SK-N-SH treated with all-trans-retinoic acid at 6 μM for 48 hours (cell line): ENCODE data around the gene LSM12.

ENCODE experiments used
- ATAC-seq: fragments of 200-7000 bp; cut with Tn5 transposase; 3 replicates; pipeline ENCODE4 v1.9.1; 2020; ENCODE audit warnings: mild to moderate bottlenecking, moderate library complexity
- ARNTL ChIP-seq: fragments of 450-650 bp; formaldehyde crosslinking; IDR thresholded peaks from 2 replicates; pipeline ENCODE4 v1.5.0; 2020; ENCODE audit warnings: low read depth, mild to moderate bottlenecking, moderate library complexity, borderline replicate concordance
- BACH2 ChIP-seq: fragments of 250-450 bp; sonication (Bioruptor Pico); IDR thresholded peaks from 2 replicates; pipeline ENCODE4 v1.9.0; 2021; ENCODE audit warnings: mild to moderate bottlenecking, borderline replicate concordance
- CSDC2 ChIP-seq: fragments of 250-450 bp; sonication (Bioruptor Pico); IDR thresholded peaks from 2 replicates; pipeline ENCODE4 v1.5.0; 2020; ENCODE audit warnings: mild to moderate bottlenecking, moderate library complexity
- ESRRG ChIP-seq: fragments of 250-450 bp; sonication (Bioruptor Pico); IDR thresholded peaks from 2 replicates; pipeline ENCODE4 v1.6.1; 2021; ENCODE audit warnings: mild to moderate bottlenecking
- GLIS3 ChIP-seq: fragments of 250-450 bp; sonication (Bioruptor Pico); IDR thresholded peaks from 2 replicates; pipeline ENCODE4 v1.5.0; 2020; ENCODE audit warnings: mild to moderate bottlenecking, moderate library complexity
- ISL1 ChIP-seq: fragments of 250-450 bp; sonication (Bioruptor Pico); IDR thresholded peaks from 2 replicates; pipeline ENCODE4 v2.1.2; 2022; ENCODE audit warnings: mild to moderate bottlenecking, moderate library complexity
- OSR1 ChIP-seq: fragments of 250-450 bp; sonication (Bioruptor Pico); IDR thresholded peaks from 2 replicates; pipeline ENCODE4 v1.8.0; 2022; ENCODE audit warnings: moderate library complexity, mild to moderate bottlenecking, inconsistent platforms
- PPARA ChIP-seq: fragments of 250-450 bp; sonication (Bioruptor Pico); IDR thresholded peaks from 2 replicates; pipeline ENCODE4 v1.5.0; 2020; ENCODE audit warnings: mild to moderate bottlenecking, borderline replicate concordance
- RARB ChIP-seq: fragments of 250-450 bp; sonication (Bioruptor Pico); IDR thresholded peaks from 2 replicates; pipeline ENCODE4 v1.8.0; 2021; ENCODE audit warnings: mild to moderate bottlenecking, moderate library complexity
- SNAI2 ChIP-seq: fragments of 250-450 bp; sonication (Bioruptor Pico); IDR thresholded peaks from 2 replicates; pipeline ENCODE4 v1.5.0; 2020; ENCODE audit warnings: mild to moderate bottlenecking, moderate library complexity
- TCF4 ChIP-seq: fragments of 250-450 bp; sonication (Bioruptor Pico); IDR thresholded peaks from 2 replicates; pipeline ENCODE4 v1.8.0; 2021; ENCODE audit warnings: mild to moderate bottlenecking, moderate library complexity, borderline replicate concordance
- TOX ChIP-seq: fragments of 250-450 bp; sonication (Bioruptor Pico); IDR thresholded peaks from 2 replicates; pipeline ENCODE4 v1.8.0; 2021; ENCODE audit warnings: mild to moderate bottlenecking, moderate library complexity, borderline replicate concordance
- ZC3H10 ChIP-seq: fragments of 250-450 bp; sonication (Bioruptor Pico); IDR thresholded peaks from 2 replicates; pipeline ENCODE4 v1.5.1; 2021; ENCODE audit warnings: mild to moderate bottlenecking, moderate library complexity
- ZFP3 ChIP-seq: fragments of 250-450 bp; sonication (Bioruptor Pico); IDR thresholded peaks from 2 replicates; pipeline ENCODE4 v1.5.0; 2020; ENCODE audit warnings: mild to moderate bottlenecking, moderate library complexity
- ZFP30 ChIP-seq: fragments of 450-650 bp; formaldehyde crosslinking; IDR thresholded peaks from 2 replicates; pipeline ENCODE4 v1.5.0; 2022; ENCODE audit warnings: mild to moderate bottlenecking, moderate library complexity
- ZNF565 ChIP-seq: fragments of 450-650 bp; formaldehyde crosslinking; conservative IDR thresholded peaks from 2 replicates; pipeline ENCODE4 v1.5.0; 2020; ENCODE audit warnings: low read depth, mild to moderate bottlenecking, moderate library complexity
- ZNF70 ChIP-seq: fragments of 450-650 bp; formaldehyde crosslinking; IDR thresholded peaks from 2 replicates; pipeline ENCODE4 v1.5.0; 2020; ENCODE audit warnings: mild to moderate bottlenecking, moderate library complexity
- ZNF8 ChIP-seq: fragments of 450-650 bp; formaldehyde crosslinking; IDR thresholded peaks from 2 replicates; pipeline ENCODE4 v1.5.0; 2020; ENCODE audit warnings: mild to moderate bottlenecking, moderate library complexity
- TF ChIP-seq, protein P1 (sequence below): fragments of 250-450 bp; sonication (Bioruptor Pico); IDR thresholded peaks from 2 replicates; pipeline ENCODE4 v1.8.0; 2020; ENCODE audit warnings: mild to moderate bottlenecking, moderate library complexity, borderline replicate concordance
- TF ChIP-seq, protein P2 (sequence below): fragments of 250-450 bp; sonication (Bioruptor Pico); IDR thresholded peaks from 2 replicates; pipeline ENCODE4 v1.5.1; 2020; ENCODE audit warnings: low read depth, mild to moderate bottlenecking, moderate library complexity
- TF ChIP-seq, protein P3 (sequence below): fragments of 250-450 bp; sonication (Bioruptor Pico); IDR thresholded peaks from 2 replicates; pipeline ENCODE4 v1.5.1; 2021; ENCODE audit warnings: mild to moderate bottlenecking, moderate library complexity
- TF ChIP-seq, protein P4 (sequence below): fragments of 250-450 bp; sonication (Bioruptor Pico); IDR thresholded peaks from 2 replicates; pipeline ENCODE4 v1.8.0; 2021; ENCODE audit warnings: low read depth, mild to moderate bottlenecking, moderate library complexity, borderline replicate concordance

Gene LSM12

DNA sequence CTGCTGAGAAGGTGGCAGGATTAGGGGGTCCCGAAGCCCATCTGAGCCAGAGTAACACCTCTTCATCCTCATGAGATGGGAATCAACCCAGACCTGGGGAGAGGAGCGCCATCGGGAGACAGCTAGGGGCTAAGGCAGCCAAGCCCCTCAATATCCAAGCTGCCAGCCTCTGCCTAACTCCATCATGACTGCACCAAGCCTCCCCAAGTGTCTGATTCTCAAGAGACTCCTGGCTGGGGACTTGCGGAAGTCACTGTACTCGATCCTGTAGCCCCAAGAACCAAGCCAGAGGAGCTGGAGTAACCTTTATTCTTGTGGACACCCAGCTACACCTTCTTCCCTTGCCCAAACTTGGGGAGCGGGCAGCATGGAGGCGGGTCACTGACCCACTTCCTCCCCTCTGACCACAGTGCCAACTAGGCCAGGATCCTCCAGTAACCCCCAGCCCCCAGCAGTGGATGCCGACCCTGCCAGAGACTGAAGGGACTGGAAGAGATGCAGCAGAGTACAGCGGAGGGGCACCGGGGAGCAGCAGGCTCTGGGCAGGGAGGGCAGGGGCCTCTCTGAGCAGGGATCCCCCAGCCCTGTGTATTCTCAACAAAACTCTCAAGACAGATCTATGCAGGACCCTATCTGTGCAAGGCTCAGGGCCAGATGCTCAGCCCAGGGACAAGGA, 43.7 kb upstream of the LSM12 start:
- no peak for ATAC-seq
- TF ChIP-seq ZNF8 (no peak), BACH2 (CRISPR knock-in tag) (no peak), SNAI2 (CRISPR knock-in tag) (no peak), OSR1 (CRISPR knock-in tag) (no peak)
- TF ChIP-seq, protein P1, sequence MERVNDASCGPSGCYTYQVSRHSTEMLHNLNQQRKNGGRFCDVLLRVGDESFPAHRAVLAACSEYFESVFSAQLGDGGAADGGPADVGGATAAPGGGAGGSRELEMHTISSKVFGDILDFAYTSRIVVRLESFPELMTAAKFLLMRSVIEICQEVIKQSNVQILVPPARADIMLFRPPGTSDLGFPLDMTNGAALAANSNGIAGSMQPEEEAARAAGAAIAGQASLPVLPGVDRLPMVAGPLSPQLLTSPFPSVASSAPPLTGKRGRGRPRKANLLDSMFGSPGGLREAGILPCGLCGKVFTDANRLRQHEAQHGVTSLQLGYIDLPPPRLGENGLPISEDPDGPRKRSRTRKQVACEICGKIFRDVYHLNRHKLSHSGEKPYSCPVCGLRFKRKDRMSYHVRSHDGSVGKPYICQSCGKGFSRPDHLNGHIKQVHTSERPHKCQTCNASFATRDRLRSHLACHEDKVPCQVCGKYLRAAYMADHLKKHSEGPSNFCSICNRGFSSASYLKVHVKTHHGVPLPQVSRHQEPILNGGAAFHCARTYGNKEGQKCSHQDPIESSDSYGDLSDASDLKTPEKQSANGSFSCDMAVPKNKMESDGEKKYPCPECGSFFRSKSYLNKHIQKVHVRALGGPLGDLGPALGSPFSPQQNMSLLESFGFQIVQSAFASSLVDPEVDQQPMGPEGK (CRISPR knock-in tag): no peak
- TF ChIP-seq, all 23 proteins: peak for 0

DNA sequence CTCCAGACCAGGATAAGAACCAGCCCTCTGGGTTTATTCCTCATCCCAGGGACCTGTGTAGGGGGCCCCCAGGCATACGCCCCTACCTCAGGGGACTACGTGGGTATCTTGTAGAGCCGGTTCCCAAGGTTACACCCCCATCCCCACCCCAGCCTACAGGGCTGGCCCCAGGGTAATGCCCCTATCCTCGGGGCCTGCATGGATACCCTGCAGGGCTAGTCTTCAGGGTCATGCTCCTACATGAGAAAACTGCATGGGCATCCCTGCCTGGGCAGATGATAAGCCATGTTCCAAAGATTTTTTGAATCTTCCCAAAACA, 42.8 kb upstream of the LSM12 start:
- no peak for TF ChIP-seq RARB
- TF ChIP-seq GLIS3 (CRISPR knock-in tag): no peak
- no peak for TF ChIP-seq SNAI2 (CRISPR knock-in tag)
- TF ChIP-seq TCF4 (CRISPR knock-in tag): no peak
- no peak for TF ChIP-seq ZFP3
- TF ChIP-seq PPARA (CRISPR knock-in tag): no peak
- TF ChIP-seq, protein P2, sequence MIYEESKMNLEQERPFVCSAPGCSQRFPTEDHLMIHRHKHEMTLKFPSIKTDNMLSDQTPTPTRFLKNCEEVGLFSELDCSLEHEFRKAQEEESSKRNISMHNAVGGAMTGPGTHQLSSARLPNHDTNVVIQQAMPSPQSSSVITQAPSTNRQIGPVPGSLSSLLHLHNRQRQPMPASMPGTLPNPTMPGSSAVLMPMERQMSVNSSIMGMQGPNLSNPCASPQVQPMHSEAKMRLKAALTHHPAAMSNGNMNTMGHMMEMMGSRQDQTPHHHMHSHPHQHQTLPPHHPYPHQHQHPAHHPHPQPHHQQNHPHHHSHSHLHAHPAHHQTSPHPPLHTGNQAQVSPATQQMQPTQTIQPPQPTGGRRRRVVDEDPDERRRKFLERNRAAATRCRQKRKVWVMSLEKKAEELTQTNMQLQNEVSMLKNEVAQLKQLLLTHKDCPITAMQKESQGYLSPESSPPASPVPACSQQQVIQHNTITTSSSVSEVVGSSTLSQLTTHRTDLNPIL (CRISPR knock-in tag): no peak
- no peak for TF ChIP-seq OSR1 (CRISPR knock-in tag)
- no peak for TF ChIP-seq ZNF565 (CRISPR knock-in tag)
- TF ChIP-seq TOX (CRISPR knock-in tag): no peak
- no peak for TF ChIP-seq BACH2 (CRISPR knock-in tag)
- TF ChIP-seq, protein P3, sequence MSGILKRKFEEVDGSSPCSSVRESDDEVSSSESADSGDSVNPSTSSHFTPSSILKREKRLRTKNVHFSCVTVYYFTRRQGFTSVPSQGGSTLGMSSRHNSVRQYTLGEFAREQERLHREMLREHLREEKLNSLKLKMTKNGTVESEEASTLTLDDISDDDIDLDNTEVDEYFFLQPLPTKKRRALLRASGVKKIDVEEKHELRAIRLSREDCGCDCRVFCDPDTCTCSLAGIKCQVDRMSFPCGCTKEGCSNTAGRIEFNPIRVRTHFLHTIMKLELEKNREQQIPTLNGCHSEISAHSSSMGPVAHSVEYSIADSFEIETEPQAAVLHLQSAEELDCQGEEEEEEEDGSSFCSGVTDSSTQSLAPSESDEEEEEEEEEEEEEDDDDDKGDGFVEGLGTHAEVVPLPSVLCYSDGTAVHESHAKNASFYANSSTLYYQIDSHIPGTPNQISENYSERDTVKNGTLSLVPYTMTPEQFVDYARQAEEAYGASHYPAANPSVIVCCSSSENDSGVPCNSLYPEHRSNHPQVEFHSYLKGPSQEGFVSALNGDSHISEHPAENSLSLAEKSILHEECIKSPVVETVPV (CRISPR knock-in tag): no peak
- no peak for TF ChIP-seq ISL1 (CRISPR knock-in tag)
- TF ChIP-seq ARNTL (CRISPR knock-in tag): no peak
- TF ChIP-seq ZNF70 (CRISPR knock-in tag): no peak
- no peak for TF ChIP-seq ZFP30 (CRISPR knock-in tag)
- no peak for TF ChIP-seq ESRRG
- TF ChIP-seq, protein P1 (CRISPR knock-in tag): no peak
- TF ChIP-seq, protein P4, sequence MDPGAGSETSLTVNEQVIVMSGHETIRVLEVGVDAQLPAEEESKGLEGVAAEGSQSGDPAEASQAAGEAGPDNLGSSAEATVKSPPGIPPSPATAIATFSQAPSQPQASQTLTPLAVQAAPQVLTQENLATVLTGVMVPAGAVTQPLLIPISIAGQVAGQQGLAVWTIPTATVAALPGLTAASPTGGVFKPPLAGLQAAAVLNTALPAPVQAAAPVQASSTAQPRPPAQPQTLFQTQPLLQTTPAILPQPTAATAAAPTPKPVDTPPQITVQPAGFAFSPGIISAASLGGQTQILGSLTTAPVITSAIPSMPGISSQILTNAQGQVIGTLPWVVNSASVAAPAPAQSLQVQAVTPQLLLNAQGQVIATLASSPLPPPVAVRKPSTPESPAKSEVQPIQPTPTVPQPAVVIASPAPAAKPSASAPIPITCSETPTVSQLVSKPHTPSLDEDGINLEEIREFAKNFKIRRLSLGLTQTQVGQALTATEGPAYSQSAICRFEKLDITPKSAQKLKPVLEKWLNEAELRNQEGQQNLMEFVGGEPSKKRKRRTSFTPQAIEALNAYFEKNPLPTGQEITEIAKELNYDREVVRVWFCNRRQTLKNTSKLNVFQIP (CRISPR knock-in tag): no peak
- no peak for TF ChIP-seq ZNF8
- no peak for ATAC-seq

DNA sequence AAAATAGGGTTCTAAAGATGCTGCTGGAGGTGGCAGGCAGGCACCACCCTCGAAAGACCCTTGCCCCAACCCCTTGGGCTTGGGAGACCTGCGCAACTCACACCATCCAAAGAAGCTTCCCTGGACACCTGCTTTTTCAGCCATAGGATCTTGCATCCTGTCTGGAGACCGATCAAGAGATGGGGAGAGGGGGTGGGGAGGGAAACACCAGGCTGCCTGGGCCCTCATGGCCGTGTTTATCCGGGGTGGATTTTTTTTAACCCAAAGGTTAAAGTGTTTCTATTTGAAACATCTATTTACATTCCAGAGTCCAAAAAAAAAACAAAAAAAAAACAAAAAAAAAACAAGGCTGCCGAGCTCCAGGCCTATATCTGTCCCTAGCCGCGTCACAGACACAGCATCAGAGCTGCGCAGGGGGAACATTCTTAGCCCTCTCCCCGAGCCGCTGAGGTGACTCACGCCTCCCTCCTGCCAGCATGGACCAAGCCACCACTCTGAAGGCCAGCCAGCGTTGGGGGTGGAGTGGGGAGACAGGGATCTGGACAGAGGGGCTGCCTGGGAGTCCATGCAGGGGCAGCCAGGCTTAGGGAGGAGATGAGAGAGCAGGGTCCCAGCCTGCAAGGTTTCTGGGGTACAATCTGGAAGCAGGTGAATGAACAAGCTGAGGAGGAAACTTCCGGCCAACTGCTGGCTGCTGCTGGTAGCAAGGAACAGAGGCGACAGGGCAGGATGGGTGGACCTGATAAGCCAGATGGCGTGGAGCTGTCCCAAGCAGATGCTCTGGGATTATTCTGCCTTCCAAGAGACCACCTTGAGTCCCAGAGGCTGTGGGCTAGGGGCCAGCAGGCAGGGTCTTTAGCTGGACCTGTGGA, 42.2 kb upstream of the LSM12 start:
- ATAC-seq: peak; percentile 85
- TF ChIP-seq ESRRG: no peak
- TF ChIP-seq, protein P3 (CRISPR knock-in tag): no peak
- TF ChIP-seq ZNF565 (CRISPR knock-in tag): no peak
- TF ChIP-seq, protein P1 (CRISPR knock-in tag): no peak
- no peak for TF ChIP-seq ZC3H10 (CRISPR knock-in tag)
- no peak for TF ChIP-seq RARB
- TF ChIP-seq ZNF8: no peak
- TF ChIP-seq ARNTL (CRISPR knock-in tag): no peak
- no peak for TF ChIP-seq CSDC2 (CRISPR knock-in tag)
- TF ChIP-seq TOX (CRISPR knock-in tag): no peak
- no peak for TF ChIP-seq ZFP30 (CRISPR knock-in tag)
- no peak for TF ChIP-seq SNAI2 (CRISPR knock-in tag)
